Uterus (tissue), 4 donors: Measurements from ENCODE around the gene GPHN. TPM values are rescaled to one million over a fixed set of nuclear protein-coding genes. Genes with fewer than 3 reads are reported as not detected.
A peak's percentile ranks its signal among the peaks of the same experiment; 100 is the strongest.

Experiments used
- DNase-seq, 2 donors: peaks; one replicate each; pipeline ENCODE4 v3.0.0-alpha.2; 2019 to 2020
- H3K27ac ChIP-seq, 2 donors: fragments of 200-600 bp; sonication (generic); 1 replicate in 1 of 2; 2 replicates in 1 of 2; pipeline ENCODE4 v1.5.1; 2016 to 2018
- H3K27me3 ChIP-seq, 2 donors: fragments of 200-600 bp; sonication (generic); one replicate each; pipeline ENCODE4 v1.5.1; 2018 to 2019; ENCODE audit warnings: control low read depth in 1 of 2
- H3K36me3 ChIP-seq, 2 donors: fragments of 200-600 bp; sonication (generic); one replicate each; pipeline ENCODE4 v1.5.1; 2019; ENCODE audit warnings: control low read depth in 1 of 2
- H3K4me1 ChIP-seq, 2 donors: fragments of 200-600 bp; sonication (generic); one replicate each; pipeline ENCODE4 v1.5.1; 2018 to 2019; ENCODE audit warnings: control low read depth in 1 of 2
- H3K4me3 ChIP-seq, 2 donors: fragments of 200-600 bp; sonication (generic); 1 replicate in 1 of 2; 2 replicates in 1 of 2; pipeline ENCODE4 v1.5.1; 2018 to 2019; ENCODE audit warnings: mild to moderate bottlenecking in 1 of 2
- H3K9me3 ChIP-seq, 2 donors: fragments of 200-600 bp; sonication (generic); one replicate each; pipeline ENCODE4 v1.5.1; 2019; ENCODE audit warnings: control low read depth in 1 of 2
- CTCF ChIP-seq, 4 experiments: fragments of 200-600 bp in 2 of 4; fragments of 450-650 bp in 2 of 4; sonication (generic) in 2 of 4; IDR thresholded peaks; one replicate each; pipeline ENCODE4 v1.5.1; 2016 to 2019; ENCODE audit warnings: antibody characterized with exemption in 4 of 4, mild to moderate bottlenecking in 2 of 4, moderate library complexity in 1 of 4
- POLR2A ChIP-seq, 2 donors: fragments of 450-650 bp; IDR thresholded peaks; one replicate each; pipeline ENCODE4 v1.6.1; 2016; ENCODE audit warnings: antibody characterized with exemption in 2 of 2, mild to moderate bottlenecking in 1 of 2, moderate library complexity in 1 of 2
- intact Hi-C: fragments of 100-400 bp; cut with DNase I; formaldehyde crosslinking; loops from one replicate; pipeline ENCODE4 v1.15.1; 2023; ENCODE audit warnings: low total_unique reads
- total RNA-seq, 4 donors: library from RNA; depleted of rRNA in 3 of 4; stranded (reverse); fragments of >200 nt in 3 of 4; gene quantifications; one replicate each; pipeline versions ENCODE4 v1.1.0 to v1.2.4, GENCODE V29; 2014 to 2023
- donor health status: DM: yes; HTN: yes; CAD: no.

The GPHN gene
- total RNA-seq, 4 donors from 2014 or later = 14.9 to 42.9 (median 19.1) TPM

- H3K4me3 ChIP-seq = no peak overlapping the region
- H3K27ac ChIP-seq = no peak overlapping the region
- H3K4me1 ChIP-seq = peaks cover 0 to 4% of the 10 kb centered on the region in 2 donors
- no peaks in the 10 kb centered on the region for H3K36me3 ChIP-seq
- TF ChIP-seq CTCF (IDR thresholded peaks at IDR 0.05) = peak in 3 of 4 experiments; percentile 12 to 49 (median 20)
- no peak for TF ChIP-seq POLR2A (IDR thresholded peaks at IDR 0.05)
- H3K27me3 ChIP-seq = no peaks in the 10 kb centered on the region
- no peak for DNase-seq
- H3K9me3 ChIP-seq = no peaks in the 10 kb centered on the region
- intact Hi-C loops = no loop called here
Observed at GRCh38 chr14:66624336-66624937, 116.5 kb downstream of the GPHN start.

- Histone ChIP-seq H3K4me1 (peaks cover 0 to 4% of the 10 kb centered on the region in 2 donors), H3K27ac (no peak overlapping the region), H3K36me3 (no peaks in the 10 kb centered on the region), H3K9me3 (peaks cover 0 to 7% of the 10 kb centered on the region in 2 donors), H3K4me3 (no peak overlapping the region), H3K27me3 (no peaks in the 10 kb centered on the region)
- intact Hi-C loops = loop anchor here (5.0 kb wide), 1 partner anchor 469 kb away; no protein-coding TSS in a partner anchor
- TF ChIP-seq POLR2A (IDR thresholded peaks at IDR 0.05) (no peak), CTCF (IDR thresholded peaks at IDR 0.05) (no peak)
- no peak for DNase-seq
Observed at GRCh38 chr14:66628636-66629035, 120.7 kb downstream of the GPHN start.

- H3K27ac ChIP-seq = no peak overlapping the region
Observed at GRCh38 chr14:66629499-66629898, 121.6 kb downstream of the GPHN start.

GRCh38 chr14:66634876-66635275 lies 126.9 kb downstream of the GPHN start:
- no peak for TF ChIP-seq CTCF (IDR thresholded peaks at IDR 0.05)
- TF ChIP-seq POLR2A (IDR thresholded peaks at IDR 0.05) = no peak
- Histone ChIP-seq H3K36me3 (no peaks in the 10 kb centered on the region), H3K4me1 (no peaks in the 10 kb centered on the region), H3K27me3 (no peaks in the 10 kb centered on the region), H3K9me3 (peaks cover 0 to 11% of the 10 kb centered on the region in 2 donors), H3K4me3 (no peak overlapping the region), H3K27ac (no peak overlapping the region)
- intact Hi-C loops = no loop called here
- no peak for DNase-seq

More at GRCh38 chr14:66629499-66629898, 121.6 kb downstream of the GPHN start:
- intact Hi-C loops = loop anchor here (5.0 kb wide), 1 partner anchor 468 kb away; no protein-coding TSS in a partner anchor
- H3K36me3 ChIP-seq = no peaks in the 10 kb centered on the region
- H3K4me1 ChIP-seq = peaks cover 0 to 4% of the 10 kb centered on the region in 2 donors
- TF ChIP-seq CTCF (IDR thresholded peaks at IDR 0.05) (no peak), POLR2A (IDR thresholded peaks at IDR 0.05) (no peak)
- H3K4me3 ChIP-seq = no peak overlapping the region
- DNase-seq = no peak
- peaks cover 0 to 11% of the 10 kb centered on the region in 2 donors for H3K9me3 ChIP-seq
- no peaks in the 10 kb centered on the region for H3K27me3 ChIP-seq

- no peaks in the 10 kb centered on the region for H3K27me3 ChIP-seq
- no peak overlapping the region for H3K27ac ChIP-seq
- TF ChIP-seq CTCF (IDR thresholded peaks at IDR 0.05) (no peak), POLR2A (IDR thresholded peaks at IDR 0.05) (no peak)
- no peak for DNase-seq
- H3K4me3 ChIP-seq = no peak overlapping the region
- H3K36me3 ChIP-seq = no peaks in the 10 kb centered on the region
- peaks cover 0 to 11% of the 10 kb centered on the region in 2 donors for H3K9me3 ChIP-seq
- intact Hi-C loops = no loop called here
- no peaks in the 10 kb centered on the region for H3K4me1 ChIP-seq
Observed at GRCh38 chr14:66635435-66635834, 127.5 kb downstream of the GPHN start.
